BJ (cell line): ENCODE data around the gene SIGLEC9. TPM values are rescaled to one million over a fixed set of nuclear protein-coding genes. Genes with fewer than 3 reads are reported as not detected.

Source experiments
- CTCF ChIA-PET: fragments of 350-600 bp; formaldehyde crosslinking; extraction: SDS; loops from one replicate; lab custom pipeline; 2021; ENCODE audit warnings: antibody characterized with exemption, inconsistent platforms; lab: Yijun Ruan, JAX
- POLR2A ChIA-PET: fragments of 300-600 bp; sonication (Branson Sonifier 250); formaldehyde crosslinking; extraction: SDS; loops from one replicate; lab custom pipeline; 2021; ENCODE audit warnings: antibody characterized with exemption; lab: Charles Lee
- DNase-seq: peaks from one replicate; pipeline ENCODE4 v3.0.0-alpha.2; 2011; ENCODE audit warnings: low read depth
- H3K27me3 ChIP-seq: 2 replicates; pipeline ENCODE4 v1.6.0; 2011; ENCODE audit warnings: low read length; ENCODE audit not compliant: control insufficient read depth, insufficient read depth
- H3K36me3 ChIP-seq: 2 replicates; pipeline ENCODE4 v1.5.1; 2011; ENCODE audit warnings: low read length; ENCODE audit not compliant: control insufficient read depth, insufficient read depth
- H3K4me3 ChIP-seq: 2 replicates; pipeline ENCODE4 v1.5.1; 2011; ENCODE audit warnings: low read depth, mild to moderate bottlenecking, control low read depth, low read length
- polyA plus RNA-seq: library from polyadenylated mRNA; depleted of rRNA; stranded (reverse); fragments of >200 nt; gene quantifications from 2 replicates; pipeline ENCODE4 v1.2.3, GENCODE V29; 2011
- TF ChIP-seq, protein P1 (sequence below): IDR thresholded peaks from 2 replicates; pipeline ENCODE4 v1.5.1; 2011; ENCODE audit warnings: low read depth, mild to moderate bottlenecking, control low read depth, inconsistent platforms, low read length, moderate library complexity; ENCODE audit not compliant: insufficient read depth

The SIGLEC9 gene
- polyA plus RNA-seq, 1 experiment = not detected

DNA sequence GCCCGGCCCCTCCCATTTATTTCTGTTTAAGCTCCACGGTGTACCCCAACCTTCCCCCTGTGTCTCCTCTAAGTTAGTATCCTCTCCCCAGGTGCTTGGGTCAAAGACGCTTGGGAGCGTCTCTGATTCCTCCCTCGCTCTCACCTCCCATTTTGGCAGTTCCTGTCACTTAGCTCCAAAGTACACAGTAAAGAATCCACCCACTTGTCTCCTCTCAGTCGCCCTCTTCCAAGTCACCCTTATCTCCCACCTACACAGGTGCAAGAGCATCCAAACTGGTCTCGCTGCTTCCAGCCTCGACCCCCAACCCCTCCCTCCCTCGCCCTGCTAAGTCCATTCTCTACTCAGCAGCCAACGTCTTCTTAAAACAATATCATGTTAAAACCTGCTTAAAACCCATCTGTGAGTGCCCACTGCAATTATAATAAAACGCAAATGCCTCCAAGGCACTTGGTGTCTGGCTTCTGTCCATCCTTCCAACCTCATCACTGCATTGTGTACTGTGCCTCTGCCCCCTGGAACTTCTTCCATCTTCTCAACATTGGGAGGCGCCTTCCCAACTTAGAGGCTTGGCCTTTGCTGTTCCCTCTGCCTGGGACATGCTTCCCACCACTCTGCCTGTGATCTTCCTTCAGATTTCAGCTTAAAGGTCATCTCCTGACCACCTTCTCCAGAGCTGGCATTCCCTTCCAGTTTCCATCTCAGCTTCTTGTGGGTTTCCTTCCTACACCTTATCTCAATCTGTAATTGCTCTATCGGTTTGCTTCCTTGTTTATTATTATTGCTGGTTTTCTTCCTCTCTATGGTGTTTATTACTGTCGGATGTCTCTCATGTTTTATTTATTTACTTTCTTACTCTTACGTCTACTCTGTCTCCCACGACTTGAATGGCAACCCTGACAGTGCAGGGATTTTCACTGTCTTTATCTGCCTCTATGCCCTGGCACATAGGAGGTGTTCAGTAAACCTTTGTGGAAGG is 32.5 kb upstream of the SIGLEC9 start:
- CTCF ChIA-PET = no interaction called here
- POLR2A ChIA-PET = no interaction called here
- H3K27me3 ChIP-seq = no peaks in the 10 kb centered on the region
- 0 out of 2 replicates have a peak, but pooled peaks cover 1% of the 10 kb centered on the region for H3K36me3 ChIP-seq
- no peak for DNase-seq
- H3K4me3 ChIP-seq = no peak overlapping the region
- TF ChIP-seq, protein P1, sequence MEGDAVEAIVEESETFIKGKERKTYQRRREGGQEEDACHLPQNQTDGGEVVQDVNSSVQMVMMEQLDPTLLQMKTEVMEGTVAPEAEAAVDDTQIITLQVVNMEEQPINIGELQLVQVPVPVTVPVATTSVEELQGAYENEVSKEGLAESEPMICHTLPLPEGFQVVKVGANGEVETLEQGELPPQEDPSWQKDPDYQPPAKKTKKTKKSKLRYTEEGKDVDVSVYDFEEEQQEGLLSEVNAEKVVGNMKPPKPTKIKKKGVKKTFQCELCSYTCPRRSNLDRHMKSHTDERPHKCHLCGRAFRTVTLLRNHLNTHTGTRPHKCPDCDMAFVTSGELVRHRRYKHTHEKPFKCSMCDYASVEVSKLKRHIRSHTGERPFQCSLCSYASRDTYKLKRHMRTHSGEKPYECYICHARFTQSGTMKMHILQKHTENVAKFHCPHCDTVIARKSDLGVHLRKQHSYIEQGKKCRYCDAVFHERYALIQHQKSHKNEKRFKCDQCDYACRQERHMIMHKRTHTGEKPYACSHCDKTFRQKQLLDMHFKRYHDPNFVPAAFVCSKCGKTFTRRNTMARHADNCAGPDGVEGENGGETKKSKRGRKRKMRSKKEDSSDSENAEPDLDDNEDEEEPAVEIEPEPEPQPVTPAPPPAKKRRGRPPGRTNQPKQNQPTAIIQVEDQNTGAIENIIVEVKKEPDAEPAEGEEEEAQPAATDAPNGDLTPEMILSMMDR = no peak

DNA sequence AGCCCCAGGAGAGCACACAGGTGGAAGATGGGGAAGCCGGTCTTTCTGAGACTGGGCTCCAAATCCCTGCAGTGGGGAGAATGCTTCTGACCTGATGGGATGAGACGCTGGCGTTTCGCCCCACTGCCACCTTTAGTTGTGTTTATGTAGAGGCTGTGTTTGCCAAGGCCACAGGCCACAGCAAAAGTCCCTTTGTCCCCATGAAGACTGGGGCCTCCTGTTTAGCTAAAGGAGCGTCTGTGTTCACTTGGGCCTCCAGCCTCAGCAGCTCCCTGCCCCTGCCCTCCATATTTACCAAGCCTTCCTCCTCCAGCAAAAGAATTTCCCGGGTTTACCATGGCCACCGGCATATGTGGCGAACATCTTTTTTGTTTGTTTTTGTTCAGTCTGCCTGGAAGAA is 31.6 kb upstream of the SIGLEC9 start:
- peaks cover 5% of the 10 kb centered on the region for H3K36me3 ChIP-seq
- POLR2A ChIA-PET = no interaction called here
- no peak for DNase-seq
- CTCF ChIA-PET = no interaction called here
- H3K4me3 ChIP-seq = no peak overlapping the region
- no peaks in the 10 kb centered on the region for H3K27me3 ChIP-seq
- TF ChIP-seq, protein P1 = no peak

DNA sequence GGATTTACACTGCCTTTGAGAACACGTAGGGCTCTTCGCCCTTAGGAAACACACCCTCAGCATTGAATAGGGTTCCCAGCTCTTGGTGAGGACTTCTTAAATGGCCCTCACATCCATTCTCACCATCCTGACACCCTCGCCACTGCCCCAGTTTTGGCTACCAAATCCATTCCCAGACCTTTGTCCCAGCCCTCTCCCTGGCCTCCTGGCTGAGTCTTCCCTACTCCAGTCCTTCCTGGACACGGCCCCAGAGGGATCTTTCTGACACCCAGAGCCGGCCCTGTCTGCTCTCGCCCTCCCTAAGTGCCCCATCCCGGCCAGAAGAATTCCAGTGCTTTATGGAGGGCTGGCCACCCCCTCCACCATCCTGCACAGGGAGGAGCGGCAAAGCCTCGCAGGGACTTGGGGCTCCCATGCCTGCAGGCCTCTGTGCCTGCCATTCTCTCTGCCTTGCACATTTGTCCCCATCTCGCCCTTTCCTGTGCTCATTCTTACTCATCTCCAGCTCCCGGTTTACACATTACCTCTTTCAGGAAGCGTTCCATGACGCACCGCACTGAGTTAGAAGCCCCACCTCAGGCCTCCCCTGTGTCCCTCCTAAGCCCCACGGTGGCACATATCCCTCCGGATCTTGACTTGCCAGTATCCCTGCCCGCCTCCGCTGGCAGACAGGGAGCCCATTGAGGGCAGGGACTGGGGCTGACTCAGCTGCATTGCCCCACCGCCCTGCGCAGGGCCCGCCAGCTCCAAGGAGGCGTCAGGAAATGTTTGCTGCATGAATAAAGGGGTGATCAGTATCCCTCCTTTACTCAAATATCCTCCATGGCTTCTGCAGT is 31.0 kb upstream of the SIGLEC9 start:
- CTCF ChIA-PET = interaction anchor here (1.4 to 1.6 kb wide), 2 partner anchors 9 to 20 kb away, joined by 4 read pairs; no protein-coding TSS in a partner anchor
- POLR2A ChIA-PET = no interaction called here
- Histone ChIP-seq H3K4me3 (no peak overlapping the region), H3K36me3 (peaks cover 6% of the 10 kb centered on the region), H3K27me3 (no peaks in the 10 kb centered on the region)
- TF ChIP-seq, protein P1 = no peak
- DNase-seq = no peak

DNA sequence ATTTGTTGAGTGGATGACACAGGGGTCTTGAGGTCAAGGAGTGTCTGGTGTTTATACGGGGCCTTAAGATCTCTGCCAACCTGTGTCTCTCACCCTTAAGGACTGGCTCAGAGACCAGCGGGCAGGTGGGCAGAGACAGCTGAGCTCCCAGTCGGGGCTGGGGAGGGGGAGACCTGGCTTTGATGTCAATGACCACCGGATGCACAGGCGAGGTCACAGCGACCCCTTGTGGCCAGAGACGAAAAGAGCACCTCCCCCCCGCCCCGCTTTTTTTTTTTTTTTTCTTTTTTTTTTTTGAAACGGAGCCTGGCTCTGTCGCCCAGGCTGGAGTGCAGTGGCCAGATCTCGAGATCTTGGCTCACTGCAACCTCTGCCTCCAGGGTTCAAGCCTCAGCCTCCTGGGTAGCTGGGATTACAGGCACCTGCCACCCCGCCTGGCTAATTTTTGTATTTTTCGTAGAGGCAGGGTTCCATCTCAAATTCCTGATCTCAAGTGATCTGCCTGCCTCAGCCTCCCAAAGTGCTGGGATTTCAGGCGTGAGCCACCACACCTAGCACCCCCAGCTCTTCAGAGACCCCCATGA is 29.9 kb upstream of the SIGLEC9 start:
- DNase-seq = no peak
- TF ChIP-seq, protein P1 = peak; percentile 73
- Histone ChIP-seq H3K36me3 (peaks cover 6% of the 10 kb centered on the region), H3K4me3 (no peak overlapping the region), H3K27me3 (no peaks in the 10 kb centered on the region)
- POLR2A ChIA-PET = no interaction called here
- CTCF ChIA-PET = interaction anchor here (0.6 to 1.6 kb wide), 4 partner anchors 8 to 114 kb away, joined by 3 to 4 read pairs (median 4); partner anchors contain the start of gene KLK8
